SK-N-SH treated with all-trans-retinoic acid at 6 μM for 48 hours (cell line): ENCODE data around the gene DEGS2.

Source experiments
- ATAC-seq: fragments of 200-7000 bp; cut with Tn5 transposase; 3 replicates; pipeline ENCODE4 v1.9.1; 2020; ENCODE audit warnings: mild to moderate bottlenecking, moderate library complexity
- ARNTL ChIP-seq: fragments of 450-650 bp; formaldehyde crosslinking; IDR thresholded peaks from 2 replicates; pipeline ENCODE4 v1.5.0; 2020; ENCODE audit warnings: low read depth, mild to moderate bottlenecking, moderate library complexity, borderline replicate concordance
- BACH2 ChIP-seq: fragments of 250-450 bp; sonication (Bioruptor Pico); IDR thresholded peaks from 2 replicates; pipeline ENCODE4 v1.9.0; 2021; ENCODE audit warnings: mild to moderate bottlenecking, borderline replicate concordance
- CSDC2 ChIP-seq: fragments of 250-450 bp; sonication (Bioruptor Pico); IDR thresholded peaks from 2 replicates; pipeline ENCODE4 v1.5.0; 2020; ENCODE audit warnings: mild to moderate bottlenecking, moderate library complexity
- ESRRG ChIP-seq: fragments of 250-450 bp; sonication (Bioruptor Pico); IDR thresholded peaks from 2 replicates; pipeline ENCODE4 v1.6.1; 2021; ENCODE audit warnings: mild to moderate bottlenecking
- GLIS3 ChIP-seq: fragments of 250-450 bp; sonication (Bioruptor Pico); IDR thresholded peaks from 2 replicates; pipeline ENCODE4 v1.5.0; 2020; ENCODE audit warnings: mild to moderate bottlenecking, moderate library complexity
- ISL1 ChIP-seq: fragments of 250-450 bp; sonication (Bioruptor Pico); IDR thresholded peaks from 2 replicates; pipeline ENCODE4 v2.1.2; 2022; ENCODE audit warnings: mild to moderate bottlenecking, moderate library complexity
- OSR1 ChIP-seq: fragments of 250-450 bp; sonication (Bioruptor Pico); IDR thresholded peaks from 2 replicates; pipeline ENCODE4 v1.8.0; 2022; ENCODE audit warnings: moderate library complexity, mild to moderate bottlenecking, inconsistent platforms
- PPARA ChIP-seq: fragments of 250-450 bp; sonication (Bioruptor Pico); IDR thresholded peaks from 2 replicates; pipeline ENCODE4 v1.5.0; 2020; ENCODE audit warnings: mild to moderate bottlenecking, borderline replicate concordance
- RARB ChIP-seq: fragments of 250-450 bp; sonication (Bioruptor Pico); IDR thresholded peaks from 2 replicates; pipeline ENCODE4 v1.8.0; 2021; ENCODE audit warnings: mild to moderate bottlenecking, moderate library complexity
- SNAI2 ChIP-seq: fragments of 250-450 bp; sonication (Bioruptor Pico); IDR thresholded peaks from 2 replicates; pipeline ENCODE4 v1.5.0; 2020; ENCODE audit warnings: mild to moderate bottlenecking, moderate library complexity
- TCF4 ChIP-seq: fragments of 250-450 bp; sonication (Bioruptor Pico); IDR thresholded peaks from 2 replicates; pipeline ENCODE4 v1.8.0; 2021; ENCODE audit warnings: mild to moderate bottlenecking, moderate library complexity, borderline replicate concordance
- TOX ChIP-seq: fragments of 250-450 bp; sonication (Bioruptor Pico); IDR thresholded peaks from 2 replicates; pipeline ENCODE4 v1.8.0; 2021; ENCODE audit warnings: mild to moderate bottlenecking, moderate library complexity, borderline replicate concordance
- ZC3H10 ChIP-seq: fragments of 250-450 bp; sonication (Bioruptor Pico); IDR thresholded peaks from 2 replicates; pipeline ENCODE4 v1.5.1; 2021; ENCODE audit warnings: mild to moderate bottlenecking, moderate library complexity
- ZFP3 ChIP-seq: fragments of 250-450 bp; sonication (Bioruptor Pico); IDR thresholded peaks from 2 replicates; pipeline ENCODE4 v1.5.0; 2020; ENCODE audit warnings: mild to moderate bottlenecking, moderate library complexity
- ZFP30 ChIP-seq: fragments of 450-650 bp; formaldehyde crosslinking; IDR thresholded peaks from 2 replicates; pipeline ENCODE4 v1.5.0; 2022; ENCODE audit warnings: mild to moderate bottlenecking, moderate library complexity
- ZNF565 ChIP-seq: fragments of 450-650 bp; formaldehyde crosslinking; conservative IDR thresholded peaks from 2 replicates; pipeline ENCODE4 v1.5.0; 2020; ENCODE audit warnings: low read depth, mild to moderate bottlenecking, moderate library complexity
- ZNF70 ChIP-seq: fragments of 450-650 bp; formaldehyde crosslinking; IDR thresholded peaks from 2 replicates; pipeline ENCODE4 v1.5.0; 2020; ENCODE audit warnings: mild to moderate bottlenecking, moderate library complexity
- ZNF8 ChIP-seq: fragments of 450-650 bp; formaldehyde crosslinking; IDR thresholded peaks from 2 replicates; pipeline ENCODE4 v1.5.0; 2020; ENCODE audit warnings: mild to moderate bottlenecking, moderate library complexity
- TF ChIP-seq, protein P1 (sequence below): fragments of 250-450 bp; sonication (Bioruptor Pico); IDR thresholded peaks from 2 replicates; pipeline ENCODE4 v1.5.0; 2020; ENCODE audit warnings: mild to moderate bottlenecking, moderate library complexity
- TF ChIP-seq, protein P2 (sequence below): fragments of 250-450 bp; sonication (Bioruptor Pico); IDR thresholded peaks from 2 replicates; pipeline ENCODE4 v1.5.1; 2020; ENCODE audit warnings: low read depth, mild to moderate bottlenecking, moderate library complexity
- TF ChIP-seq, protein P3 (sequence below): fragments of 250-450 bp; sonication (Bioruptor Pico); IDR thresholded peaks from 2 replicates; pipeline ENCODE4 v1.8.0; 2020; ENCODE audit warnings: mild to moderate bottlenecking, moderate library complexity, borderline replicate concordance
- TF ChIP-seq, protein P4 (sequence below): fragments of 250-450 bp; sonication (Bioruptor Pico); IDR thresholded peaks from 2 replicates; pipeline ENCODE4 v1.5.1; 2021; ENCODE audit warnings: mild to moderate bottlenecking, moderate library complexity

DEGS2 gene

DNA sequence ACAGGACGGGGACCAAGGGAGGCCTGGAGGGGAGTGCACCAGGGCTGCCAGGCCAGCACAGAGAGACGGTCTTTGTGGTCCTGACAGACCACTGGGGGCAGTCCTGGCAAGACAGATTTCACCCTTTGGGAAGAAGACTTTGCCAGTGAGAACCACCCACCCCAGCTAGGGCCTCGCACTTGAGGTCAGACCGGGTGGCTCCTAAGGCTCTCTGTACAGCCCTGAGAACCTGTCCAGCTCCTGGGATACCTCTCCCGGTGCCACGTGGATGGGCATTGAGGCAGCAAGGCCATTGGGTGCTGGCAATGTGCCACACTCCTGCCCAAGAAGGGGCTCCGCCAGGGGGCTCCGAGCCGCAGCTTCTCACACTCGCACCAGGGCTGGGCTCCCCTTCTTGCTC lies 42.4 kb downstream of the DEGS2 start (continued):
- TF ChIP-seq, protein P1, sequence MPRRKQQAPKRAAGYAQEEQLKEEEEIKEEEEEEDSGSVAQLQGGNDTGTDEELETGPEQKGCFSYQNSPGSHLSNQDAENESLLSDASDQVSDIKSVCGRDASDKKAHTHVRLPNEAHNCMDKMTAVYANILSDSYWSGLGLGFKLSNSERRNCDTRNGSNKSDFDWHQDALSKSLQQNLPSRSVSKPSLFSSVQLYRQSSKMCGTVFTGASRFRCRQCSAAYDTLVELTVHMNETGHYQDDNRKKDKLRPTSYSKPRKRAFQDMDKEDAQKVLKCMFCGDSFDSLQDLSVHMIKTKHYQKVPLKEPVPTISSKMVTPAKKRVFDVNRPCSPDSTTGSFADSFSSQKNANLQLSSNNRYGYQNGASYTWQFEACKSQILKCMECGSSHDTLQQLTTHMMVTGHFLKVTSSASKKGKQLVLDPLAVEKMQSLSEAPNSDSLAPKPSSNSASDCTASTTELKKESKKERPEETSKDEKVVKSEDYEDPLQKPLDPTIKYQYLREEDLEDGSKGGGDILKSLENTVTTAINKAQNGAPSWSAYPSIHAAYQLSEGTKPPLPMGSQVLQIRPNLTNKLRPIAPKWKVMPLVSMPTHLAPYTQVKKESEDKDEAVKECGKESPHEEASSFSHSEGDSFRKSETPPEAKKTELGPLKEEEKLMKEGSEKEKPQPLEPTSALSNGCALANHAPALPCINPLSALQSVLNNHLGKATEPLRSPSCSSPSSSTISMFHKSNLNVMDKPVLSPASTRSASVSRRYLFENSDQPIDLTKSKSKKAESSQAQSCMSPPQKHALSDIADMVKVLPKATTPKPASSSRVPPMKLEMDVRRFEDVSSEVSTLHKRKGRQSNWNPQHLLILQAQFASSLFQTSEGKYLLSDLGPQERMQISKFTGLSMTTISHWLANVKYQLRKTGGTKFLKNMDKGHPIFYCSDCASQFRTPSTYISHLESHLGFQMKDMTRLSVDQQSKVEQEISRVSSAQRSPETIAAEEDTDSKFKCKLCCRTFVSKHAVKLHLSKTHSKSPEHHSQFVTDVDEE = no peak
- TF ChIP-seq BACH2 (CRISPR knock-in tag) (no peak), ZNF565 (CRISPR knock-in tag) (no peak), OSR1 (CRISPR knock-in tag) (no peak)

DNA sequence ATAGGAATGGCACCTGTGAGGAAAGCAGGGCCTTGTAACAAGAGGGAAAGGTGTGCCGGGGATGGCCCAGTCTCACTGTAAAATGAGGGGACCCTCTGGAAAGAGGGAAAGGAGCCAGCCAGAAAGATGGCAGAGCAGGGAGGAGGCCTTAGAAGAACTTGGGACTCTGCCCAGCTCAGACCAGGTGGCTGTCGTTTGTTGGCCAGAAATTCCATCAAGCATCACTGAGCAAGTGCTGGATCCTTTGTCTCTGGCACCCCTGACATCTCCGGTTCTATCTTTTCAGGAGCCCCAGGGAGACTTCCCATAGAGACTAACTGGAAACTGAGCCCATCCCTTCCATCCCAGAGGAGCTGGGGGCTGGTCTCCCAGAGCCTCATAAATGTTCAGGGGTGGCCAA lies 43.3 kb downstream of the DEGS2 start:
- TF ChIP-seq PPARA (CRISPR knock-in tag) (no peak), ZNF8 (CRISPR knock-in tag) (no peak), ARNTL (CRISPR knock-in tag) (no peak), ZNF70 (CRISPR knock-in tag) (no peak), RARB (no peak), ZNF565 (CRISPR knock-in tag) (no peak), BACH2 (CRISPR knock-in tag) (no peak), ESRRG (CRISPR knock-in tag) (no peak), ISL1 (CRISPR knock-in tag) (no peak), ZFP3 (CRISPR knock-in tag) (no peak), TOX (CRISPR knock-in tag) (no peak), GLIS3 (CRISPR knock-in tag) (no peak), TCF4 (CRISPR knock-in tag) (no peak), ZFP30 (CRISPR knock-in tag) (no peak)
- TF ChIP-seq, protein P2, sequence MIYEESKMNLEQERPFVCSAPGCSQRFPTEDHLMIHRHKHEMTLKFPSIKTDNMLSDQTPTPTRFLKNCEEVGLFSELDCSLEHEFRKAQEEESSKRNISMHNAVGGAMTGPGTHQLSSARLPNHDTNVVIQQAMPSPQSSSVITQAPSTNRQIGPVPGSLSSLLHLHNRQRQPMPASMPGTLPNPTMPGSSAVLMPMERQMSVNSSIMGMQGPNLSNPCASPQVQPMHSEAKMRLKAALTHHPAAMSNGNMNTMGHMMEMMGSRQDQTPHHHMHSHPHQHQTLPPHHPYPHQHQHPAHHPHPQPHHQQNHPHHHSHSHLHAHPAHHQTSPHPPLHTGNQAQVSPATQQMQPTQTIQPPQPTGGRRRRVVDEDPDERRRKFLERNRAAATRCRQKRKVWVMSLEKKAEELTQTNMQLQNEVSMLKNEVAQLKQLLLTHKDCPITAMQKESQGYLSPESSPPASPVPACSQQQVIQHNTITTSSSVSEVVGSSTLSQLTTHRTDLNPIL (CRISPR knock-in tag) = no peak
- TF ChIP-seq, protein P3, sequence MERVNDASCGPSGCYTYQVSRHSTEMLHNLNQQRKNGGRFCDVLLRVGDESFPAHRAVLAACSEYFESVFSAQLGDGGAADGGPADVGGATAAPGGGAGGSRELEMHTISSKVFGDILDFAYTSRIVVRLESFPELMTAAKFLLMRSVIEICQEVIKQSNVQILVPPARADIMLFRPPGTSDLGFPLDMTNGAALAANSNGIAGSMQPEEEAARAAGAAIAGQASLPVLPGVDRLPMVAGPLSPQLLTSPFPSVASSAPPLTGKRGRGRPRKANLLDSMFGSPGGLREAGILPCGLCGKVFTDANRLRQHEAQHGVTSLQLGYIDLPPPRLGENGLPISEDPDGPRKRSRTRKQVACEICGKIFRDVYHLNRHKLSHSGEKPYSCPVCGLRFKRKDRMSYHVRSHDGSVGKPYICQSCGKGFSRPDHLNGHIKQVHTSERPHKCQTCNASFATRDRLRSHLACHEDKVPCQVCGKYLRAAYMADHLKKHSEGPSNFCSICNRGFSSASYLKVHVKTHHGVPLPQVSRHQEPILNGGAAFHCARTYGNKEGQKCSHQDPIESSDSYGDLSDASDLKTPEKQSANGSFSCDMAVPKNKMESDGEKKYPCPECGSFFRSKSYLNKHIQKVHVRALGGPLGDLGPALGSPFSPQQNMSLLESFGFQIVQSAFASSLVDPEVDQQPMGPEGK (CRISPR knock-in tag) = no peak
- TF ChIP-seq, protein P4, sequence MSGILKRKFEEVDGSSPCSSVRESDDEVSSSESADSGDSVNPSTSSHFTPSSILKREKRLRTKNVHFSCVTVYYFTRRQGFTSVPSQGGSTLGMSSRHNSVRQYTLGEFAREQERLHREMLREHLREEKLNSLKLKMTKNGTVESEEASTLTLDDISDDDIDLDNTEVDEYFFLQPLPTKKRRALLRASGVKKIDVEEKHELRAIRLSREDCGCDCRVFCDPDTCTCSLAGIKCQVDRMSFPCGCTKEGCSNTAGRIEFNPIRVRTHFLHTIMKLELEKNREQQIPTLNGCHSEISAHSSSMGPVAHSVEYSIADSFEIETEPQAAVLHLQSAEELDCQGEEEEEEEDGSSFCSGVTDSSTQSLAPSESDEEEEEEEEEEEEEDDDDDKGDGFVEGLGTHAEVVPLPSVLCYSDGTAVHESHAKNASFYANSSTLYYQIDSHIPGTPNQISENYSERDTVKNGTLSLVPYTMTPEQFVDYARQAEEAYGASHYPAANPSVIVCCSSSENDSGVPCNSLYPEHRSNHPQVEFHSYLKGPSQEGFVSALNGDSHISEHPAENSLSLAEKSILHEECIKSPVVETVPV = no peak
- no peak for ATAC-seq

DNA sequence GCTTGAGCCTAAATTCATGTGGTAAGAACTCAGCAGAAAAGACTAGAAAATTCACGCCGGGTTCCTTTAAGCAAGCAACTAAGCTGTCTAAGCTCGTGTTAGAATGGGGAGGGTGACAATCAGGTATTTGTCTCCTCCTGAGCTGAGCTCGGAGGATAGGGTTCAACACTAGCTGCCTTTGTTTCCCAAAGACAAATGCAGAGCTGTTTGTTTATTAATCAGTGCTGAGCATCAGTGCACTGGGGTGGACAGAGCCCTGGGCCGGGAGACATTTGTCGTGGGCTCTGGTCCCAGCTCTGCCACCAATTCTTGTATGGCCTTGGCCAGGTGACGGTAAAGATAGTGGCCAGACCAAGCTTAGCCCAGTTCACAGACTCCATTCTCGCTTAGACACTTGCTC lies 43.7 kb downstream of the DEGS2 start:
- TF ChIP-seq TOX (CRISPR knock-in tag) = no peak
- TF ChIP-seq, protein P2 (CRISPR knock-in tag) = no peak
- TF ChIP-seq ZNF565 (CRISPR knock-in tag) = no peak
- TF ChIP-seq, protein P3 (CRISPR knock-in tag) = no peak
- no peak for TF ChIP-seq TCF4 (CRISPR knock-in tag)
- no peak for TF ChIP-seq PPARA (CRISPR knock-in tag)
- TF ChIP-seq RARB = no peak
- no peak for TF ChIP-seq OSR1 (CRISPR knock-in tag)
- no peak for TF ChIP-seq CSDC2
- no peak for TF ChIP-seq ESRRG (CRISPR knock-in tag)
- TF ChIP-seq BACH2 (CRISPR knock-in tag) = no peak
- no peak for TF ChIP-seq GLIS3 (CRISPR knock-in tag)
- no peak for TF ChIP-seq ZNF8 (CRISPR knock-in tag)
- no peak for TF ChIP-seq SNAI2
- TF ChIP-seq ZC3H10 (CRISPR knock-in tag) = no peak
- TF ChIP-seq, protein P4 = no peak
- no peak for TF ChIP-seq ZNF70 (CRISPR knock-in tag)

More for the DNA sequence above, 43.7 kb downstream of the DEGS2 start:
- no peak for ATAC-seq
